ENCODE measurements around the gene WDR37.

- TF ChIP-seq CBFA2T2 (conservative IDR thresholded peaks at IDR 0.05): no peak
- no peak for TF ChIP-seq E2F4 (CRISPR knock-in tag; IDR thresholded peaks at IDR 0.05; ENCODE audit: low read depth)
- no peak for TF ChIP-seq RFX5 (IDR thresholded peaks at IDR 0.05; ENCODE audit: low read depth, low read length)
- no peak for TF ChIP-seq RBM15 (IDR thresholded peaks at IDR 0.05; ENCODE audit: insufficient read depth, low read length)
- no peak for TF ChIP-seq ARHGAP35 (IDR thresholded peaks at IDR 0.05; ENCODE audit: partially characterized antibody)
Measured at GRCh38 chr10:1064964-1065247, 8.7 kb downstream of the WDR37 start.

Measured in K562 (cell line).